Measurements from ENCODE around the gene CASP7.

GRCh38 chr10:113735913-113736312, 56.2 kb downstream of the CASP7 start:
- TF ChIP-seq CTCF (IDR thresholded peaks at IDR 0.05) (no peak), POLR2A (IDR thresholded peaks at IDR 0.05) (no peak)
